ENCODE results near the gene DOK1.

The DOK1 gene

GRCh38 chr2:74599676-74600075 lies 45.2 kb downstream of the DOK1 start:
- no peak for DNase-seq (ENCODE audit: low read depth in 2 of 2)

GRCh38 chr2:74602586-74603281 lies 48.2 kb downstream of the DOK1 start:
- DNase-seq (ENCODE audit: low read depth in 2 of 2) = no peak

GRCh38 chr2:74603282-74604000 lies 48.9 kb downstream of the DOK1 start:
- no peak for DNase-seq (ENCODE audit: low read depth in 2 of 2)

- no peak for DNase-seq (ENCODE audit: low read depth in 2 of 2)
Measured at GRCh38 chr2:74606927-74607326, 52.4 kb downstream of the DOK1 start.
